ENCODE measurements around the gene FGFR2.

- TF ChIP-seq GATA3 (IDR thresholded peaks at IDR 0.05; ENCODE audit: low read depth, low read length) (no peak), GATA2 (IDR thresholded peaks at IDR 0.05; ENCODE audit: low read depth, low read length) (no peak)
Observed at GRCh38 chr10:121519901-121520493, 78.2 kb downstream of the FGFR2 start.
